Activated CD4-positive, alpha-beta T cell treated with anti-CD3 and anti-CD28 coated beads for 4 hours (primary cell): ENCODE data around the gene MLF2.
"Not testable (repeated sequence)": the region's sequence is repeated elsewhere in the genome, so short reads cannot be mapped to it uniquely, and the experiment has no call there.

ENCODE experiments used
- DNase-seq, 2 donors: peaks; one replicate each; pipeline ENCODE4 v3.0.0-alpha.2; 2020

The MLF2 gene

GRCh38 chr12:6764011-6764828 is 11.3 kb upstream of the MLF2 start:
- peak; percentile 36 to 38 for DNase-seq

- no peak for DNase-seq
Observed at GRCh38 chr12:6763380-6763779, 10.4 kb upstream of the MLF2 start.

GRCh38 chr12:6759741-6760140 is 6.8 kb upstream of the MLF2 start:
- DNase-seq = no peak

GRCh38 chr12:6758506-6759095 is 5.7 kb upstream of the MLF2 start:
- no peak for DNase-seq

GRCh38 chr12:6757028-6757690 is 4.2 kb upstream of the MLF2 start:
- no peak for DNase-seq

- DNase-seq = no peak
Observed at GRCh38 chr12:6754411-6754810, 1.5 kb upstream of the MLF2 start.

GRCh38 chr12:6753772-6754356 is 923 bp upstream of the MLF2 start:
- no peak for DNase-seq

GRCh38 chr12:6752167-6752920 is 597 bp downstream of the MLF2 start:
- DNase-seq = peak in 1 of 2 donors; percentile 24

GRCh38 chr12:6751767-6752166 is 1.2 kb downstream of the MLF2 start:
- no peak for DNase-seq

GRCh38 chr12:6750506-6750905 is 2.4 kb downstream of the MLF2 start:
- no peak for DNase-seq

GRCh38 chr12:6748761-6749160 is 4.2 kb downstream of the MLF2 start:
- DNase-seq = no peak

- DNase-seq = no peak
Observed at GRCh38 chr12:6747216-6747615, 5.7 kb downstream of the MLF2 start.

- peak in 1 of 2 donors; percentile 11 for DNase-seq
Observed at GRCh38 chr12:6745741-6746525, 7.0 kb downstream of the MLF2 start.

- not testable (repeated sequence) for DNase-seq
Observed at GRCh38 chr12:6743300-6743699, 9.6 kb downstream of the MLF2 start.

- no peak for DNase-seq
Observed at GRCh38 chr12:6742834-6743233, 10.1 kb downstream of the MLF2 start.

- not testable (repeated sequence) for DNase-seq
Observed at GRCh38 chr12:6742080-6742479, 10.9 kb downstream of the MLF2 start.

GRCh38 chr12:6736754-6737153 is 16.2 kb downstream of the MLF2 start:
- DNase-seq = no peak

GRCh38 chr12:6735448-6736191 is 17.3 kb downstream of the MLF2 start:
- peak; percentile 21 to 22 for DNase-seq

- no peak for DNase-seq
Observed at GRCh38 chr12:6734506-6735387, 18.2 kb downstream of the MLF2 start.

GRCh38 chr12:6730169-6730568 is 22.8 kb downstream of the MLF2 start:
- DNase-seq = no peak
